Measurements from ENCODE around the gene RTN4R.

Gene RTN4R

GRCh38 chr22:20249797-20250354, 18.2 kb downstream of the RTN4R start:
- Histone ChIP-seq H3K4me2 (ENCODE audit: low read length) (no peak overlapping the region), H3K9ac (no peak overlapping the region), H3K27me3 (ENCODE audit: control insufficient read depth, insufficient read depth, low read length) (no peaks in the 10 kb centered on the region), H3K9me3 (ENCODE audit: control insufficient read depth, low read length) (no peaks in the 10 kb centered on the region), H3K4me1 (no peaks in the 10 kb centered on the region), H3K27ac (no peak overlapping the region), H3K4me3 (ENCODE audit: low read depth, low read length) (no peak overlapping the region), H3K79me2 (no peaks in the 10 kb centered on the region), H3K36me3 (ENCODE audit: control insufficient read depth, insufficient read depth, low read length) (no peaks in the 10 kb centered on the region), H2AFZ (no peak overlapping the region)
- TF ChIP-seq CTCF (IDR thresholded peaks at IDR 0.05): no peak

- no peaks in the 10 kb centered on the region for H3K79me2 ChIP-seq
- no peaks in the 10 kb centered on the region for H3K36me3 ChIP-seq (ENCODE audit: control insufficient read depth, insufficient read depth, low read length)
- no peak overlapping the region for H3K9ac ChIP-seq
- no peak overlapping the region for H3K27ac ChIP-seq
- no peak overlapping the region for H3K4me2 ChIP-seq (ENCODE audit: low read length)
- no peaks in the 10 kb centered on the region for H3K27me3 ChIP-seq (ENCODE audit: control insufficient read depth, insufficient read depth, low read length)
- no peaks in the 10 kb centered on the region for H3K4me1 ChIP-seq
- no peaks in the 10 kb centered on the region for H3K9me3 ChIP-seq (ENCODE audit: control insufficient read depth, low read length)
- TF ChIP-seq CTCF (IDR thresholded peaks at IDR 0.05): no peak
- H2AFZ ChIP-seq: no peak overlapping the region
- no peak overlapping the region for H3K4me3 ChIP-seq (ENCODE audit: low read depth, low read length)
Observed at GRCh38 chr22:20248461-20248978, 19.6 kb downstream of the RTN4R start.

- H3K27ac ChIP-seq: no peak overlapping the region
Observed at GRCh38 chr22:20247608-20248171, 20.4 kb downstream of the RTN4R start.

GRCh38 chr22:20247010-20247505, 21.1 kb downstream of the RTN4R start:
- H3K36me3 ChIP-seq (ENCODE audit: control insufficient read depth, insufficient read depth, low read length): no peaks in the 10 kb centered on the region
- H3K4me3 ChIP-seq (ENCODE audit: low read depth, low read length): no peak overlapping the region
- TF ChIP-seq CTCF (IDR thresholded peaks at IDR 0.05): no peak
- H3K27ac ChIP-seq: no peak overlapping the region
- no peaks in the 10 kb centered on the region for H3K9me3 ChIP-seq (ENCODE audit: control insufficient read depth, low read length)
- no peaks in the 10 kb centered on the region for H3K27me3 ChIP-seq (ENCODE audit: control insufficient read depth, insufficient read depth, low read length)
- no peaks in the 10 kb centered on the region for H3K79me2 ChIP-seq
- no peaks in the 10 kb centered on the region for H3K4me1 ChIP-seq
- no peak overlapping the region for H3K4me2 ChIP-seq (ENCODE audit: low read length)
- no peak overlapping the region for H3K9ac ChIP-seq
- no peak overlapping the region for H2AFZ ChIP-seq

More at GRCh38 chr22:20247608-20248171, 20.4 kb downstream of the RTN4R start:
- Histone ChIP-seq H3K9ac (no peak overlapping the region), H3K36me3 (ENCODE audit: control insufficient read depth, insufficient read depth, low read length) (no peaks in the 10 kb centered on the region), H3K9me3 (ENCODE audit: control insufficient read depth, low read length) (no peaks in the 10 kb centered on the region), H3K4me3 (ENCODE audit: low read depth, low read length) (no peak overlapping the region), H3K4me1 (no peaks in the 10 kb centered on the region), H3K4me2 (ENCODE audit: low read length) (no peak overlapping the region), H2AFZ (no peak overlapping the region), H3K79me2 (no peaks in the 10 kb centered on the region), H3K27me3 (ENCODE audit: control insufficient read depth, insufficient read depth, low read length) (no peaks in the 10 kb centered on the region)
- TF ChIP-seq CTCF (IDR thresholded peaks at IDR 0.05): no peak

Data from parathyroid adenoma (tissue), 2 donors.